Measurements from ENCODE around the gene HS3ST5.

HS3ST5 gene, protein sequence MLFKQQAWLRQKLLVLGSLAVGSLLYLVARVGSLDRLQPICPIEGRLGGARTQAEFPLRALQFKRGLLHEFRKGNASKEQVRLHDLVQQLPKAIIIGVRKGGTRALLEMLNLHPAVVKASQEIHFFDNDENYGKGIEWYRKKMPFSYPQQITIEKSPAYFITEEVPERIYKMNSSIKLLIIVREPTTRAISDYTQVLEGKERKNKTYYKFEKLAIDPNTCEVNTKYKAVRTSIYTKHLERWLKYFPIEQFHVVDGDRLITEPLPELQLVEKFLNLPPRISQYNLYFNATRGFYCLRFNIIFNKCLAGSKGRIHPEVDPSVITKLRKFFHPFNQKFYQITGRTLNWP

GRCh38 chr6:114342826-114343781, at the start of gene HS3ST5:
TSS of gene HS3ST5 (minus strand) at chr6:114343023. CDS start at chr6:114062845, 280,178 bp downstream.
- DNase-seq, result peak; percentile 22

- no peak for DNase-seq
Measured at GRCh38 chr6:114390176-114390575, 47.4 kb upstream of the HS3ST5 start.

DNA sequence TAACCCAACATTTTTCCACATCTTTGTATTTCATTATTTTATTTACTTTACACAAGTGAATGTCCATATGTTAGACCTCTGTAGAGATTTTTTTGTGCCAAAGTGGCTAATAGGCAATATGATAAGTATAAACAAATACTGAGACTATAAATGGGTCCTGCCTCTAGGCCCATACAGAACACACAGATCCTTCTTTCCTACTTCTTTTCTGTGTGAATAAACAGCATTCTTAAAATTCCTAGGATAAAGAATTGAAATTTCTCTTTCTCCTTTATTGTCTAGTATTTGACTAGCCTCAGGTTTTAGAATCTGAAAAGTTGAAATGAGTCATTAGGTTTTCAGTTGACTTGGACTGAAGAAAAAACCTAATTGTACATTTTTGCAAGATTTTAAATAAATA, 46.3 kb upstream of the HS3ST5 start:
- no peak for DNase-seq

DNA sequence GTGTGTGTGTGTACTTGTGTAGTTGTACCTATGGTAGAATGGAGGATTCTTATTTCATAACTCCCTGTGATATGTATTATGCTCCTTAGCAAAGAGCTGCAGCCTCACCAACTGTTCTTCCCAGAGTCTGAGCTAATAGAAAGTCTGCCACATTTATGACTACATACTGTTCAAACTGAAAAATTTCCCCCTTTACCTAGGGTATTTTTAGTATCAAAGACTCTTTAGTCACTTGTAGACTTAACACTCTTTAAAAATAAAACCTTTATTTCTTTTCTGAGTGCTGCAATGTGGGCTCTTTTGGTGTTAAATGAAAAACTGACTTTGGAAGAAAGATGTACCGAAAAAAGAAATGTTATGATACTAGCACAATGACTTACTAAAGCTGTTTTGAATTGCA, 39.6 kb upstream of the HS3ST5 start:
- DNase-seq, result no peak

- DNase-seq, result no peak
Measured at GRCh38 chr6:114377881-114378280, 35.1 kb upstream of the HS3ST5 start.

DNA sequence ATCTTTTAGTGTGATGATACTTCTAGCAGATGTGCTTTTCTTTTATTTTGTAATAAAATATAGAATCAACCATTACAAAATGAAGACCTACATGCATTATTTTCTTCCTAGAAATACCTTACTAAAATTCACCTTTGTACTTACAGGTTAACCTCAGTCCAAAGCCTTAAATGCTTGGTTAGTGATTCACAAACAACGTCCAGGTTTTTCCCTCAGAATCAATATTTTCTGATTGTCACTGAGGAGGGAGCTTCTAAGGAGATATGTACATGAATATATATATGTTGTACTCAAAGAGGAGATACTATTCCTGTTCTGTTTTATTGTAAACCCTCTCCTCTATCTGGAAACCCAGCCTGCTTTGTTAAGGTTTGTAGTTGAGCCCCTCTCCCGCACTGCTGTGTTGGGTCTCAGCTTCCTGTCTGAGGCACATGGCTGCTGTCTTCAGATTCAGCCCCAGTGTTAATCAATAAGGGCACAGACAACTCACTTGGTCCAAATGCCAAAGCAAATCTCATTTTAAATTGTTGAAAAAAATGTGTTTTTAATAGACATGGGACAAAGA, 33.9 kb upstream of the HS3ST5 start:
- no peak for DNase-seq

GRCh38 chr6:114375541-114376192, 32.8 kb upstream of the HS3ST5 start:
- DNase-seq, result no peak

GRCh38 chr6:114367315-114367961, 24.6 kb upstream of the HS3ST5 start:
- no peak for DNase-seq

GRCh38 chr6:114366899-114367298, 24.1 kb upstream of the HS3ST5 start:
- no peak for DNase-seq

DNA sequence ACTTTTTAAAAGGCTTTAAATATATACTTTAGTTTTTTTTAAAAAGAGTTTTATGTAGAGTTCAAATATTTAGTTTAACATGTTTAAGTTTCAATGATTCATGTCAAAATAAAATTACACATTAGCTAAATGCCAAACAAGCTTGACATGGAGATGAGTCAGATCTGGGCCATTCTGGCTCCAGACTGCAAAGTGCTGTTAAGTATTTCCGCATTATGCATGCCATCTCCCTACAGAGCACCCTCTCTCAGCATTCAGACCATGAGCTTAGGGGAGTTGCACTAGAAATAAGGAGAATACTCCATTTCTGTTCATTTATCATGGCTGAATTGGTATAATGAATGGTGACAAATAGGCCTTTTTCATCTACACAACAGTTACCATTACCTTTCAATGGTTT, 21.5 kb upstream of the HS3ST5 start:
- no peak for DNase-seq

- DNase-seq, result no peak
Measured at GRCh38 chr6:114362957-114363356, 20.1 kb upstream of the HS3ST5 start.

- no peak for DNase-seq
Measured at GRCh38 chr6:114362396-114362795, 19.6 kb upstream of the HS3ST5 start.

DNA sequence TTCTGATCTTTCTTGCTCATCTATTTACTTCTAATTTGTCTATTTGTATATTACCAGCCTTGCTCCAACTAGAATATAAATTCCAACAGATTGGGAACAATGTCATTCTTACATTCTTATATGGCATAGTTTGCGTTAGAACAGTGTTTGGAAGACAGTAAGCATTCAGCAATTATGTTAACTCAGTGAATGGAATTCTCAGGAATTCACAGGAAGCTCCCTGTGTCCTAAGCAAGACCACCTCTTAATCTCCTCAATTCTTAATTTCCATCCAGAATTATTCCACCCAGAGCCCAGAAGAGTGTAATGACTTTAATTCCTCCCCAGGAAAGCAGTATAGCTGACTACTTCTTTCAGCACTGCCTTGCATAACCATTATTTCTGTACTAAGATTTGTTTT, 18.2 kb upstream of the HS3ST5 start:
- no peak for DNase-seq

DNA sequence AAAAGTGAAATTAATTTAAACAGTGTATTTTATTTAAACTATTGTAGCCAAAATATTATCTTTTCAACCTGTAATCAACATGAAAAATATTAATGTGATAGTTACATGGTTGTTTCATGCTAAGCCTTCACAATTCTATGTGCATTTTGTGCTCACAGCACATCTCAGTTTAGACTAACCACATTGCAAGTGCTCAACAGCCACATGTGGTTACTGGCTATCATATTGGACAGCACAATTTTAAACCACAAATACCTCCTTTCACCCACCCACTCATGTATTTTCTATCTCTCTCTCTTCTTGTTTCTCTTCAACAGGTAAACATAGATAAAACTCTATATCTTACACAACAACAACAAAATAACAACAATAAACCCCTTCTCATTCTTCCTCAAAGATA, 12.5 kb upstream of the HS3ST5 start:
- no peak for DNase-seq

DNA sequence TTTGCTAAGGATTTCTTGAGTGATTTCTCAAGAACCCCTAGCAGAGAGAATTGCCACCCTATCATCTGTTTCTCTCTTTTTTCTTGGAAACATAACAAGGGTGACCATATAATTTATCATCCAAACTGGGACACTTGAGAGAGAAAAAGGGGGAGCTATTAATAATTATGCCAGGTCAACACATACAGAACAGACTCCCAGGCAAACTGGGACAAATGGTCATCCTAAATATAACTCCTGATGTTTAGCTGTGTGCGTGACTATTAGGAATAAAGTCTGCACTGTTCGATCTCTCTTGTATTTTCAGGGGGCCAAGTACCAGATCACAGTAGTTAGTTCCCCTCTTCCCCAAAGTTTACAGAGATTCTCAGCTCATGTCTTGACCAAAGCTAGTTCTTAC, 11.7 kb upstream of the HS3ST5 start:
- DNase-seq, result no peak

DNA sequence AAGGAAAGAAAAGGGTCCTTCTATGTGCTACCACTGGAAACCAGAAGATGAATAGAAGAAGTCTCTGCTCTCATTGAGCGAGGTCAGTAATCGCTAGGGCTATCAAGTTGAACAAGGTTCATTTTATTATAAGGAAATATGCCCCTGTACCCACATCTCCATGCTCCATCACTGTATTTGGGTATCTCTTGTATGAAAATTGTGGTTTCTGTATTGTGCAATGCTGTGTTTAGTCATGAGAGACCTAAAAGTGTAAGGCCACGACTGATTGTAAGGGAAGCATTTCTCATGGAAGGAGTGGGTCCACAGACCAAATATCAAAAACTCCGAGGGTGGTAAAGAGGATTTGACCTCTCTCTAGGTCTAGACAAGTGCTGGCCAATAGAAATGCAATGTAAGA, 3.6 kb upstream of the HS3ST5 start:
- DNase-seq, result no peak

- DNase-seq, result no peak
Measured at GRCh38 chr6:114344971-114345275, 2.1 kb upstream of the HS3ST5 start.

DNA sequence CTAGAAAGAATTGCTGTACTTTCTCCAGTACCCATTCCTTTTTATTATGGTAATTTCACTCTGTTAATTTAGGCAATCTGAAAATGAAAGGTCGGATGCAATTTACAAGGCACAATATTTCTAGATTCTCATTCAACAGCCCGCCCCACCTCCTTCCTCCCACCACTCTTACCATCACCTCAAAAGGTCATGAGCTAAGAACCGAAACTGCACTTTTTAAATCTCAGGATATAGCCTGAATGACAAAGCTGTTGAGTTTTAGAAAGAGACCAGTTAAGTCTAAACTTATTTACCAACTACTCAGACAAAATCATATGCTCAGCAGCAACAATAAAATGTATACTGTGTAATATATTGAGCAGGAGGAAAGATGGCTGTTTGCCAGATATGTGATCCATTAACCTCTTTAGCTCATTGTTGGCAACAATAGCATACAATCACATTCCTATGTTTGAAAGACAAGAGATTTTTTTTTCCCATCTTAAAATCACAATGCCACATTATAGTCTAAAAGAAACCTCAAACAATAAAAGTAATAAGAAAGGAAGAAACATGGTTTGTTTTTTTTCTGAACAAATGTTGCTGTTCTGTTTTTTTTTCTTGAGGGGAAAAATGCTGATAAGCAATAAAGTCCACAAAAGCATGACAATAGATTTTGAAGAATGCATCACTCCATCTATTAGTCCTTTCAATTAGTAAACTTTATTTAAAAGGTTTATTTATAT, 1.6 kb upstream of the HS3ST5 start:
- no peak for DNase-seq

- DNase-seq, result no peak
Measured at GRCh38 chr6:114343782-114344144, 940 bp upstream of the HS3ST5 start.

GRCh38 chr6:114342086-114342825, 567 bp downstream of the HS3ST5 start:
- peak; percentile 22 for DNase-seq

GRCh38 chr6:114339706-114340105, 3.1 kb downstream of the HS3ST5 start:
- no peak for DNase-seq
